Measurements from ENCODE around the gene TOB1.

TOB1 gene

GRCh38 chr17:50866261-50866949 is at the start of gene TOB1:
TSS of gene TOB1 (minus strand) at chr17:50866354. CDS start at chr17:50864017, 2,337 bp downstream.
- peak; percentile 80 for DNase-seq (ENCODE audit: extremely low read depth, low read depth)
- TF ChIP-seq CTCF (IDR thresholded peaks at IDR 0.05; ENCODE audit: low read depth, low read length, missing control alignments), result no peak
- peak within 1 kb of the TSS; percentile 55 for H3K4me3 ChIP-seq (replicated peaks; ENCODE audit: low read depth, low read length)

- H3K4me3 ChIP-seq (replicated peaks; ENCODE audit: low read depth, low read length), result no peak overlapping the region
- no peak for TF ChIP-seq CTCF (IDR thresholded peaks at IDR 0.05; ENCODE audit: low read depth, low read length, missing control alignments)
- DNase-seq (ENCODE audit: extremely low read depth, low read depth), result no peak
These were observed 48.4 kb upstream of the TOB1 start for GRCh38 chr17:50914505-50915063.

- no peak overlapping the region for H3K4me3 ChIP-seq (replicated peaks; ENCODE audit: low read depth, low read length)
- no peak for TF ChIP-seq CTCF (IDR thresholded peaks at IDR 0.05; ENCODE audit: low read depth, low read length, missing control alignments)
- no peak for DNase-seq (ENCODE audit: extremely low read depth, low read depth)
These were observed 47.0 kb upstream of the TOB1 start for GRCh38 chr17:50913120-50913519.

- no peak overlapping the region for H3K4me3 ChIP-seq (replicated peaks; ENCODE audit: low read depth, low read length)
- no peak for DNase-seq (ENCODE audit: extremely low read depth, low read depth)
- no peak for TF ChIP-seq CTCF (IDR thresholded peaks at IDR 0.05; ENCODE audit: low read depth, low read length, missing control alignments)
These were observed 45.7 kb upstream of the TOB1 start for GRCh38 chr17:50911890-50912289.

GRCh38 chr17:50911450-50911849 is 45.3 kb upstream of the TOB1 start:
- no peak overlapping the region for H3K4me3 ChIP-seq (replicated peaks; ENCODE audit: low read depth, low read length)
- DNase-seq (ENCODE audit: extremely low read depth, low read depth), result no peak
- no peak for TF ChIP-seq CTCF (IDR thresholded peaks at IDR 0.05; ENCODE audit: low read depth, low read length, missing control alignments)

GRCh38 chr17:50909765-50910605 is 43.8 kb upstream of the TOB1 start:
- DNase-seq (ENCODE audit: extremely low read depth, low read depth), result no peak
- no peak overlapping the region for H3K4me3 ChIP-seq (replicated peaks; ENCODE audit: low read depth, low read length)
- no peak for TF ChIP-seq CTCF (IDR thresholded peaks at IDR 0.05; ENCODE audit: low read depth, low read length, missing control alignments)
